Keratinocyte (primary cell): Measurements from ENCODE around the gene SKAP1. TPM values are rescaled to one million over a fixed set of nuclear protein-coding genes. Genes with fewer than 3 reads are reported as not detected.

Source experiments
- DNase-seq: peaks from one replicate; pipeline ENCODE4 v3.0.0-alpha.2; 2011; ENCODE audit warnings: low read depth, missing footprints, low spot score
- FAIRE-seq: peaks from 2 replicates; lab custom pipeline; 2011; peaks lifted over from hg19 to GRCh38; lab: Jason Lieb, UNC
- H2AFZ ChIP-seq: 2 replicates; pipeline ENCODE4 v1.6.0; 2012; ENCODE audit warnings: low read length, control low read depth, inconsistent platforms; ENCODE audit not compliant: control insufficient read depth
- H3K27ac ChIP-seq: 2 replicates; pipeline ENCODE4 v1.5.1; 2011; ENCODE audit warnings: low read length; ENCODE audit not compliant: control insufficient read depth, insufficient read depth
- H3K27me3 ChIP-seq: 3 replicates; pipeline ENCODE4 v1.6.0; 2011; ENCODE audit warnings: low read length; ENCODE audit not compliant: control insufficient read depth, insufficient read depth; ENCODE audit errors: extremely low read depth
- H3K36me3 ChIP-seq, 2 experiments: 2 replicates in 1 of 2; 3 replicates in 1 of 2; pipeline ENCODE4 v1.5.1; 2011; ENCODE audit warnings: low read length in 2 of 2, mild to moderate bottlenecking in 1 of 2; ENCODE audit not compliant: control insufficient read depth in 2 of 2, insufficient read depth in 2 of 2; ENCODE audit errors: extremely low read depth in 1 of 2
- H3K4me1 ChIP-seq: 3 replicates; pipeline ENCODE4 v1.5.1; 2011; ENCODE audit warnings: low read length; ENCODE audit not compliant: control insufficient read depth, insufficient read depth; ENCODE audit errors: extremely low read depth
- H3K4me2 ChIP-seq: 3 replicates; pipeline ENCODE4 v1.6.0; 2011; ENCODE audit warnings: low read depth, low read length; ENCODE audit not compliant: control insufficient read depth, insufficient read depth; ENCODE audit errors: extremely low read depth
- H3K4me3 ChIP-seq, 3 experiments: fragments of 200-600 bp in 1 of 3; sonication (generic) in 1 of 3; 2 replicates in 2 of 3; 3 replicates in 1 of 3; pipeline ENCODE4 v1.5.1; 2011 to 2016; ENCODE audit warnings: low read length in 3 of 3, mild to moderate bottlenecking in 3 of 3, control low read depth in 2 of 3, inconsistent platforms in 1 of 3, low read depth in 1 of 3, mixed read lengths in 1 of 3, mixed run types in 1 of 3, moderate library complexity in 1 of 3; ENCODE audit not compliant: control insufficient read depth in 2 of 3, insufficient read depth in 2 of 3; ENCODE audit errors: extremely low read depth in 1 of 3
- H3K79me2 ChIP-seq: 2 replicates; pipeline ENCODE4 v1.6.0; 2012; ENCODE audit warnings: low read length; ENCODE audit not compliant: control insufficient read depth, insufficient read depth
- H3K9ac ChIP-seq: 3 replicates; pipeline ENCODE4 v1.6.0; 2011; ENCODE audit warnings: low read length; ENCODE audit not compliant: control insufficient read depth, insufficient read depth; ENCODE audit errors: extremely low read depth
- H3K9me1 ChIP-seq: 3 replicates; pipeline ENCODE4 v1.6.0; 2011; ENCODE audit warnings: low read length; ENCODE audit not compliant: control insufficient read depth, insufficient read depth; ENCODE audit errors: extremely low read depth
- H3K9me3 ChIP-seq: 2 replicates; pipeline ENCODE4 v1.5.1; 2012; ENCODE audit warnings: low read depth, low read length; ENCODE audit not compliant: control insufficient read depth
- H4K20me1 ChIP-seq: 3 replicates; pipeline ENCODE4 v1.6.0; 2011; ENCODE audit warnings: low read length; ENCODE audit not compliant: control insufficient read depth, insufficient read depth; ENCODE audit errors: extremely low read depth
- CTCF ChIP-seq, 3 experiments: IDR thresholded peaks in 1 of 3; conservative IDR thresholded peaks in 1 of 3; optimal IDR thresholded peaks in 1 of 3; 2 replicates in 2 of 3; 3 replicates in 1 of 3; pipeline versions ENCODE3 to v1.5.1; 2011; ENCODE audit warnings: low read length in 3 of 3, mild to moderate bottlenecking in 3 of 3, moderate library complexity in 2 of 3, control low read depth in 1 of 3, inconsistent platforms in 1 of 3; ENCODE audit not compliant: insufficient read depth in 2 of 3; ENCODE audit errors: extremely low read depth in 1 of 3
- EZH2 ChIP-seq: IDR thresholded peaks from one replicate; pipeline ENCODE4 v1.6.1; 2012; ENCODE audit warnings: inconsistent platforms, mild to moderate bottlenecking, low read length, moderate library complexity
- dilution Hi-C: fragments of 300-500 bp; cut with MboI; formaldehyde crosslinking; loops from one replicate; pipeline ENCODE4 v1.7.0; 2020; ENCODE audit warnings: low sequenced_read_pairs; ENCODE audit not compliant: extremely low pct_ligation_motif_present
- polyA plus RNA-seq, 5 experiments: library from polyadenylated mRNA; depleted of rRNA in 3 of 5; stranded (reverse) in 3 of 5; stranded (forward) in 1 of 5; unstranded in 1 of 5; fragments of >200 nt; gene quantifications; 1 replicate in 1 of 5; 2 replicates in 3 of 5; 3 replicates in 1 of 5; pipeline versions ENCODE4 v1.2.1 to v1.2.3, GENCODE V29; 2011 to 2012; ENCODE audit warnings: missing spikeins in 2 of 5, low read depth in 1 of 5, low replicate concordance in 1 of 5

The SKAP1 gene
- polyA plus RNA-seq, 1 donor (not counting 4 experiments of a cell fraction or from before 2014, with no cell fraction given), result not detected

DNA sequence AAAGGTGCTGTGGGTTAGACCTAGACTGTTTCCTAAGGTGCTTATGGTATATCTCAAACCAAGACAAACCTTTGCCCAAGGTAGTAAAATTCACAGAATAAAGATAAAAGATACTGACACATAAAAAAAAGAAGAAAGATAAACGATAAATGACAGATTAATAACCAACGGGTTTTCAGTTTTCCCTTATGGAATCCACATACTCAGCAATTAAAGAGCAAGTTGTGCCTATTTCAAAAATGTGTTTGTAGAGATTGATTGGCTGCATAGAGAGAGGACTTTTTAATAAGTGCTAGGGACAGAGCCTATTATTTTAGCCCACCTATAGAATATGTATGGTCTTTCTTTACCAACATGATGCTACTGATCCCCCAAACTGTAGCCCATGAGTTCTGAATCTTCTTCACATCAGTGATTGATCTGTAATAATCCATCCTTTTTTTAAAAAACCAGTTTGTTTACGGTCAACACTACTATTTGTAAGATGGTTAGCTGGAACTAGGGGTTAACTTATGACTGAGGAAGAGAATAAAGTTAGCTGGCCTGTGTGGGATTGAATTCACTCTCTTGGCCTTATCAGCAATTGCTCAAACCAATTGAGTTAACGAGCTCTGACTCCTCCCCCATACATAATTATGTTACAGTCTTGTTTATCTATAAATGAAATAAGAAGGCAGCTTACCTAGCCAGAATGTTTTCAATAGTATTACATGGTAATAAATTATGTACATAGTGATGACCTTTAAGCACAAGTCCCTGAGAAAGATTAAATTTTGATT lies 268.7 kb downstream of the SKAP1 start:
- Histone ChIP-seq H3K4me1 (peaks cover 2% of the 10 kb centered on the region), H2AFZ (no peak overlapping the region), H3K27me3 (peaks cover 1% of the 10 kb centered on the region), H3K9me1 (no peaks in the 10 kb centered on the region), H3K4me3 (no peak overlapping the region), H3K36me3 (no peaks in the 10 kb centered on the region), H3K27ac (no peak overlapping the region), H3K4me2 (no peak overlapping the region), H3K9ac (no peak overlapping the region), H3K79me2 (no peaks in the 10 kb centered on the region), H3K9me3 (no peaks in the 10 kb centered on the region), H4K20me1 (no peaks in the 10 kb centered on the region)
- dilution Hi-C loops, result no loop called here
- no peak for TF ChIP-seq CTCF (optimal IDR thresholded peaks at IDR 0.05 in 1 of 3, IDR thresholded peaks at IDR 0.05 in 1 of 3, conservative IDR thresholded peaks at IDR 0.05 in 1 of 3; ENCODE audit: extremely low read depth in 1 of 3, insufficient read depth in 2 of 3, low read length in 3 of 3)
- TF ChIP-seq EZH2, result no peak
- FAIRE-seq (no peak), DNase-seq (no peak)

DNA sequence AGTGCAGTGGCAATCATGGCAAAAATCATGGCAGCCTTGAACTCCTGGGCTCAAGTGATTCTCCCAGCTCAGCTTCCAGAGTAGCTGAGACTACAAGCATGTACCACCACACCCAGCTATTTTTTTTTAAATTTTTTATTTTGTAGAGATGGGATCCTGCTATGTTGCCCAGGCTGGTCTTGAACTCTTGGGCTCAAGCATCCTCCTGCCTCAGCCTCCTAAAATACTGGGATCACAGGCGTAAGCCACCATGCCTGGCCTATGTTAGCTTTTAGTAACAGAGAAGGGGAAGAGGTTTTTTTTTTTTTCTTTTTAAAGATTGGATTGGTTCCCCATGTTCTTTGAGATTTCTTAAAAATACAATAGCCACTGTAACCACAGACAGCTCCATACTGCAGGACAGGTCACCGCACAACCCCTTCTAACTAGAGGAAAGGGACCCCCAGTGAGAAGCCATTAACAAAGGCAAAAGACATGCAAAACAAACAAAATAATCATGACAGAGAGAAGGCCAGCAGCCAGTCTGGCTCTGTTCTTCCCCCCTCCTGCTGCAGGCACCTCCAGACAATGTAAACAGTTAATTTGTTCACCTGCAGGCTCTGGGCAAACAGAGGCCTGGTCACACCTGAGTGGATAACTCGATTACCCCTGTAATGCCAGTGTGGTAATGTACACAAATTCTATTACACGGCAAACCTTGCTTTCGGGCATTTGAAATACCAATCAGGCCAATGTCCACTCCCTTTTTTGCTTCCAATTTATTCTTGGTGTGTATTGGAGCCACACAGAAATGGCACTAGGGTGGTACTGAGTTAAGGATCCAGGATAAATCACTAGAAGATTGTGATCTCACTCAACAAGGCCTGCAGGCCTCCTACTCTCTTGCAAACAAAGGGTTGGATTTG lies 269.6 kb downstream of the SKAP1 start:
- dilution Hi-C loops, result no loop called here
- Histone ChIP-seq H3K4me3 (no peak overlapping the region), H3K9me3 (no peaks in the 10 kb centered on the region), H3K9ac (no peak overlapping the region), H3K4me2 (no peak overlapping the region), H3K9me1 (no peaks in the 10 kb centered on the region), H3K36me3 (no peaks in the 10 kb centered on the region), H3K79me2 (no peaks in the 10 kb centered on the region), H3K27me3 (peaks cover 9% of the 10 kb centered on the region), H4K20me1 (no peaks in the 10 kb centered on the region), H2AFZ (no peak overlapping the region), H3K4me1 (peaks cover 2% of the 10 kb centered on the region), H3K27ac (no peak overlapping the region)
- DNase-seq, result no peak
- TF ChIP-seq EZH2 (no peak), CTCF (optimal IDR thresholded peaks at IDR 0.05 in 1 of 3, IDR thresholded peaks at IDR 0.05 in 1 of 3, conservative IDR thresholded peaks at IDR 0.05 in 1 of 3; ENCODE audit: extremely low read depth in 1 of 3, insufficient read depth in 2 of 3, low read length in 3 of 3) (no peak)
- no peak for FAIRE-seq
